HL-60 (cell line): ENCODE measurements around the gene HAUS1.

ENCODE experiments used
- DNase-seq, 2 experiments: peaks; one replicate each; pipeline ENCODE4 v3.0.0-alpha.2; 2010 to 2020; ENCODE audit warnings: low read depth in 1 of 2, low spot score in 1 of 2
- H3K27ac ChIP-seq: fragments of 250-450 bp; sonication (Bioruptor Pico); replicated peaks from 2 replicates; pipeline ENCODE4 v1.5.1; 2020; ENCODE audit warnings: mild to moderate bottlenecking, moderate library complexity
- H3K27me3 ChIP-seq: fragments of 250-450 bp; sonication (Bioruptor Pico); 2 replicates; pipeline ENCODE4 v1.5.1; 2021; ENCODE audit warnings: mild to moderate bottlenecking, moderate library complexity; ENCODE audit not compliant: insufficient read depth, poor library complexity, severe bottlenecking
- H3K4me3 ChIP-seq: replicated peaks from 2 replicates; pipeline ENCODE4 v1.5.1; 2011; ENCODE audit warnings: mild to moderate bottlenecking, control low read depth, low read length; ENCODE audit not compliant: insufficient read depth
- GABPA ChIP-seq: IDR thresholded peaks from 2 replicates; pipeline ENCODE4 v1.6.1; 2012; ENCODE audit warnings: low read depth
- POLR2AphosphoS5 ChIP-seq: IDR thresholded peaks from 2 replicates; pipeline ENCODE4 v1.6.1; 2012; ENCODE audit warnings: low read depth
- SPI1 ChIP-seq: IDR thresholded peaks from 2 replicates; pipeline ENCODE4 v1.6.1; 2012; ENCODE audit warnings: low read depth, mild to moderate bottlenecking, borderline replicate concordance
- TF ChIP-seq, protein P1 (sequence below): IDR thresholded peaks from one replicate; pipeline ENCODE4 v1.5.1; 2011; ENCODE audit warnings: low read length, control low read depth, inconsistent platforms; ENCODE audit not compliant: insufficient read depth
- TF ChIP-seq, protein P2 (sequence below): IDR thresholded peaks from 2 replicates; pipeline ENCODE4 v1.6.1; 2012; ENCODE audit warnings: low read depth; ENCODE audit not compliant: insufficient replicate concordance

Gene HAUS1

DNA sequence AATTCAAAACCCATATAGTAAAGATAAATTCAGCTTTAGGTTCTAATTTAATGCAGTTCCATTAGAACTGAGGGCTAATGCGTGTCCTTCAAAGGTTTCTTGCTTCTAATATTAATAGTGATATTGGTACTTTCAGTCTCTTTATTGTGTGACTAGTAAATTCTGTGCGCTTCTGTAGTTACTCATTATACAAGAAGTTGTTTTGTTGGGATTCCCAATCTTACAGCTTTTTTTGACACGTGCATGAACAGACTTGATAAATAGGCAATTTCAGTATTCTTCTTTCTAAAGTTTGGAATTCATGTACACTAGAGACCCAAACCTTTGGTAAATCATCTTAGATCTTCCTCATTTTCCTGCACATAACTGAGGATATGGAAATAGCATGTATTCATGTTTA is 71.8 kb downstream of the HAUS1 start:
- TF ChIP-seq POLR2AphosphoS5 (no peak), GABPA (no peak), SPI1 (no peak)
- TF ChIP-seq, protein P1, sequence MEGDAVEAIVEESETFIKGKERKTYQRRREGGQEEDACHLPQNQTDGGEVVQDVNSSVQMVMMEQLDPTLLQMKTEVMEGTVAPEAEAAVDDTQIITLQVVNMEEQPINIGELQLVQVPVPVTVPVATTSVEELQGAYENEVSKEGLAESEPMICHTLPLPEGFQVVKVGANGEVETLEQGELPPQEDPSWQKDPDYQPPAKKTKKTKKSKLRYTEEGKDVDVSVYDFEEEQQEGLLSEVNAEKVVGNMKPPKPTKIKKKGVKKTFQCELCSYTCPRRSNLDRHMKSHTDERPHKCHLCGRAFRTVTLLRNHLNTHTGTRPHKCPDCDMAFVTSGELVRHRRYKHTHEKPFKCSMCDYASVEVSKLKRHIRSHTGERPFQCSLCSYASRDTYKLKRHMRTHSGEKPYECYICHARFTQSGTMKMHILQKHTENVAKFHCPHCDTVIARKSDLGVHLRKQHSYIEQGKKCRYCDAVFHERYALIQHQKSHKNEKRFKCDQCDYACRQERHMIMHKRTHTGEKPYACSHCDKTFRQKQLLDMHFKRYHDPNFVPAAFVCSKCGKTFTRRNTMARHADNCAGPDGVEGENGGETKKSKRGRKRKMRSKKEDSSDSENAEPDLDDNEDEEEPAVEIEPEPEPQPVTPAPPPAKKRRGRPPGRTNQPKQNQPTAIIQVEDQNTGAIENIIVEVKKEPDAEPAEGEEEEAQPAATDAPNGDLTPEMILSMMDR = no peak
- TF ChIP-seq, protein P2, sequence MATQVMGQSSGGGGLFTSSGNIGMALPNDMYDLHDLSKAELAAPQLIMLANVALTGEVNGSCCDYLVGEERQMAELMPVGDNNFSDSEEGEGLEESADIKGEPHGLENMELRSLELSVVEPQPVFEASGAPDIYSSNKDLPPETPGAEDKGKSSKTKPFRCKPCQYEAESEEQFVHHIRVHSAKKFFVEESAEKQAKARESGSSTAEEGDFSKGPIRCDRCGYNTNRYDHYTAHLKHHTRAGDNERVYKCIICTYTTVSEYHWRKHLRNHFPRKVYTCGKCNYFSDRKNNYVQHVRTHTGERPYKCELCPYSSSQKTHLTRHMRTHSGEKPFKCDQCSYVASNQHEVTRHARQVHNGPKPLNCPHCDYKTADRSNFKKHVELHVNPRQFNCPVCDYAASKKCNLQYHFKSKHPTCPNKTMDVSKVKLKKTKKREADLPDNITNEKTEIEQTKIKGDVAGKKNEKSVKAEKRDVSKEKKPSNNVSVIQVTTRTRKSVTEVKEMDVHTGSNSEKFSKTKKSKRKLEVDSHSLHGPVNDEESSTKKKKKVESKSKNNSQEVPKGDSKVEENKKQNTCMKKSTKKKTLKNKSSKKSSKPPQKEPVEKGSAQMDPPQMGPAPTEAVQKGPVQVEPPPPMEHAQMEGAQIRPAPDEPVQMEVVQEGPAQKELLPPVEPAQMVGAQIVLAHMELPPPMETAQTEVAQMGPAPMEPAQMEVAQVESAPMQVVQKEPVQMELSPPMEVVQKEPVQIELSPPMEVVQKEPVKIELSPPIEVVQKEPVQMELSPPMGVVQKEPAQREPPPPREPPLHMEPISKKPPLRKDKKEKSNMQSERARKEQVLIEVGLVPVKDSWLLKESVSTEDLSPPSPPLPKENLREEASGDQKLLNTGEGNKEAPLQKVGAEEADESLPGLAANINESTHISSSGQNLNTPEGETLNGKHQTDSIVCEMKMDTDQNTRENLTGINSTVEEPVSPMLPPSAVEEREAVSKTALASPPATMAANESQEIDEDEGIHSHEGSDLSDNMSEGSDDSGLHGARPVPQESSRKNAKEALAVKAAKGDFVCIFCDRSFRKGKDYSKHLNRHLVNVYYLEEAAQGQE = no peak
- DNase-seq = no peak
- no peaks in the 10 kb centered on the region for H3K27me3 ChIP-seq
- no peak overlapping the region for H3K27ac ChIP-seq
- H3K4me3 ChIP-seq = no peak overlapping the region
